CD4-positive, CD25-positive, alpha-beta regulatory T cell (primary cell): Measurements from ENCODE around the gene PAQR9. TPM values are rescaled to one million over a fixed set of nuclear protein-coding genes. Genes with fewer than 3 reads are reported as not detected.

Experiments used
- ATAC-seq, 2 donors: fragments of 150-1000 bp; cut with Tn5 transposase; one replicate each; pipeline ENCODE4 v1.10.0; 2021; ENCODE audit warnings: low read depth in 2 of 2, moderate number of reproducible peaks in 2 of 2, moderate library complexity in 1 of 2
- DNase-seq, 3 donors: peaks; one replicate each; pipeline versions ENCODE4 v3.0.0 to v3.0.0-alpha.2; 2012 to 2022; ENCODE audit warnings: mixed read lengths in 1 of 3
- H3K27ac ChIP-seq: one replicate; pipeline ENCODE4 v1.7.0; 2013; ENCODE audit warnings: mild to moderate bottlenecking, low read length; ENCODE audit not compliant: insufficient read depth, poor library complexity, severe bottlenecking
- H3K27me3 ChIP-seq: one replicate; pipeline ENCODE4 v1.7.0; 2013; ENCODE audit warnings: low read length; ENCODE audit not compliant: control insufficient read depth, insufficient read depth
- H3K36me3 ChIP-seq: one replicate; pipeline ENCODE4 v1.7.0; 2013; ENCODE audit warnings: mild to moderate bottlenecking, low read length, moderate library complexity; ENCODE audit not compliant: control insufficient read depth, insufficient read depth
- H3K4me1 ChIP-seq: 2 replicates; pipeline ENCODE4 v1.7.0; 2013; ENCODE audit warnings: mild to moderate bottlenecking, low read length; ENCODE audit not compliant: insufficient read depth, control insufficient read depth, poor library complexity, severe bottlenecking
- H3K4me3 ChIP-seq: one replicate; pipeline ENCODE4 v1.7.0; 2013; ENCODE audit warnings: low read depth, mild to moderate bottlenecking, low read length, moderate library complexity
- H3K9me3 ChIP-seq, 2 experiments: 1 replicate in 1 of 2; 2 replicates in 1 of 2; pipeline ENCODE4 v1.7.0; 2013; ENCODE audit warnings: low read length in 2 of 2, mild to moderate bottlenecking in 1 of 2, moderate library complexity in 1 of 2; ENCODE audit not compliant: control insufficient read depth in 2 of 2
- H3K27ac Mint-ChIP-seq, 3 donors: one replicate each; pipeline ENCODE4 v1.8.0; 2020 to 2022; ENCODE audit warnings: mild to moderate bottlenecking in 3 of 3, mixed read lengths in 3 of 3, moderate library complexity in 2 of 3
- H3K27me3 Mint-ChIP-seq: one replicate; pipeline ENCODE4 v1.8.0; 2022; ENCODE audit warnings: mild to moderate bottlenecking, mixed read lengths
- H3K36me3 Mint-ChIP-seq: one replicate; pipeline ENCODE4 v1.8.0; 2020; ENCODE audit warnings: mixed read lengths
- H3K4me1 Mint-ChIP-seq, 4 donors: one replicate each; pipeline ENCODE4 v1.8.0; 2020 to 2022; ENCODE audit warnings: mixed read lengths in 4 of 4, mild to moderate bottlenecking in 1 of 4
- H3K4me3 Mint-ChIP-seq, 4 donors: one replicate each; pipeline ENCODE4 v1.8.0; 2020 to 2022; ENCODE audit warnings: mild to moderate bottlenecking in 4 of 4, mixed read lengths in 4 of 4, moderate library complexity in 3 of 4
- H3K9me3 Mint-ChIP-seq, 7 donors: one replicate each; pipeline ENCODE4 v1.8.0; 2020 to 2022; ENCODE audit warnings: mixed read lengths in 7 of 7, mild to moderate bottlenecking in 3 of 7, moderate library complexity in 2 of 7
- polyA plus RNA-seq, 4 donors: library from polyadenylated mRNA; unstranded; fragments of 300-500 nt; fragmentation: Illumina TruSeq; gene quantifications; one replicate each; pipeline ENCODE4 v1.2.3, GENCODE V29; 2021
- total RNA-seq: library from RNA; stranded (reverse); gene quantifications from one replicate; pipeline ENCODE4 v1.2.3, GENCODE V29; 2022

Gene PAQR9
- total and polyA plus RNA-seq, 5 donors from 2014 or later: not detected

- no peaks in the 10 kb centered on the region for H3K4me1 ChIP-seq
- ATAC-seq (no peak), DNase-seq (no peak)
- no peak overlapping the region for H3K27ac ChIP-seq
- H3K9me3 Mint-ChIP-seq: peaks cover 0 to 2% (median 0%) of the 10 kb centered on the region in 7 donors
- no peak overlapping the region for H3K27ac Mint-ChIP-seq
- H3K36me3 Mint-ChIP-seq: no peaks in the 10 kb centered on the region
- peaks cover 43% of the 10 kb centered on the region for H3K27me3 ChIP-seq
- no peak overlapping the region for H3K4me3 ChIP-seq
- H3K36me3 ChIP-seq: no peaks in the 10 kb centered on the region
- no peaks in the 10 kb centered on the region for H3K9me3 ChIP-seq
- H3K4me3 Mint-ChIP-seq: no peak overlapping the region
- H3K4me1 Mint-ChIP-seq: peaks cover 0 to under 1% (median 0%) of the 10 kb centered on the region in 4 donors
- H3K27me3 Mint-ChIP-seq: peaks cover 71% of the 10 kb centered on the region
Observed at GRCh38 chr3:142953443-142953842, 10.0 kb downstream of the PAQR9 start.

- no peaks in the 10 kb centered on the region for H3K4me1 ChIP-seq
- no peak for ATAC-seq
Observed at GRCh38 chr3:142952272-142953193, 10.9 kb downstream of the PAQR9 start.

GRCh38 chr3:142951794-142952193 lies 11.7 kb downstream of the PAQR9 start:
- DNase-seq: no peak
- H3K36me3 Mint-ChIP-seq: no peaks in the 10 kb centered on the region
- no peak overlapping the region for H3K4me3 ChIP-seq
- no peak for ATAC-seq
- H3K4me3 Mint-ChIP-seq: no peak overlapping the region
- H3K4me1 Mint-ChIP-seq: peaks cover 0 to 3% (median 2%) of the 10 kb centered on the region in 4 donors
- no peaks in the 10 kb centered on the region for H3K9me3 ChIP-seq
- H3K27me3 Mint-ChIP-seq: peaks cover 60% of the 10 kb centered on the region
- peaks cover 0 to 2% (median 0%) of the 10 kb centered on the region in 7 donors for H3K9me3 Mint-ChIP-seq
- peaks cover 26% of the 10 kb centered on the region for H3K27me3 ChIP-seq
- no peak overlapping the region for H3K27ac ChIP-seq
- no peaks in the 10 kb centered on the region for H3K4me1 ChIP-seq
- no peak overlapping the region for H3K27ac Mint-ChIP-seq
- H3K36me3 ChIP-seq: no peaks in the 10 kb centered on the region

More at GRCh38 chr3:142952272-142953193, 10.9 kb downstream of the PAQR9 start:
- Histone ChIP-seq H3K9me3 (no peaks in the 10 kb centered on the region), H3K27ac (no peak overlapping the region), H3K27me3 (peaks cover 34% of the 10 kb centered on the region), H3K36me3 (no peaks in the 10 kb centered on the region), H3K4me3 (no peak overlapping the region)
- Mint-ChIP-seq H3K9me3 (peaks cover 0 to 2% (median 0%) of the 10 kb centered on the region in 7 donors), H3K4me3 (no peak overlapping the region), H3K27me3 (peaks cover 62% of the 10 kb centered on the region), H3K36me3 (no peaks in the 10 kb centered on the region), H3K27ac (no peak overlapping the region), H3K4me1 (no peaks in the 10 kb centered on the region)
- no peak for DNase-seq

- Histone ChIP-seq H3K4me1 (no peaks in the 10 kb centered on the region), H3K36me3 (no peaks in the 10 kb centered on the region), H3K27ac (no peak overlapping the region), H3K9me3 (no peaks in the 10 kb centered on the region), H3K27me3 (peaks cover 18% of the 10 kb centered on the region), H3K4me3 (no peak overlapping the region)
- no peak for ATAC-seq
- peaks cover 52% of the 10 kb centered on the region for H3K27me3 Mint-ChIP-seq
- H3K9me3 Mint-ChIP-seq: peaks cover 0 to 2% (median 0%) of the 10 kb centered on the region in 7 donors
- DNase-seq: no peak
- no peaks in the 10 kb centered on the region for H3K36me3 Mint-ChIP-seq
- no peak overlapping the region for H3K4me3 Mint-ChIP-seq
- no peak overlapping the region for H3K27ac Mint-ChIP-seq
- H3K4me1 Mint-ChIP-seq: peaks cover 2 to 10% (median 3%) of the 10 kb centered on the region in 4 donors
Observed at GRCh38 chr3:142950972-142951371, 12.5 kb downstream of the PAQR9 start.

- Histone ChIP-seq H3K4me3 (no peak overlapping the region), H3K27me3 (peaks cover 15% of the 10 kb centered on the region), H3K4me1 (peaks cover 8% of the 10 kb centered on the region), H3K27ac (no peak overlapping the region), H3K36me3 (no peaks in the 10 kb centered on the region), H3K9me3 (no peaks in the 10 kb centered on the region)
- Mint-ChIP-seq H3K36me3 (no peaks in the 10 kb centered on the region), H3K9me3 (no peaks in the 10 kb centered on the region), H3K27me3 (peaks cover 46% of the 10 kb centered on the region), H3K4me1 (peaks cover 7 to 24% (median 15%) of the 10 kb centered on the region in 4 donors), H3K4me3 (peak overlapping the region in 1 of 4 donors; percentile 26), H3K27ac (no peak overlapping the region)
- ATAC-seq (peak in 1 of 2 donors; percentile 38), DNase-seq (peak in 1 of 3 donors; percentile 19)
Observed at GRCh38 chr3:142947799-142948575, 15.5 kb downstream of the PAQR9 start.

- peaks cover 40% of the 10 kb centered on the region for H3K27me3 Mint-ChIP-seq
- ATAC-seq: no peak
- peaks cover 15% of the 10 kb centered on the region for H3K27me3 ChIP-seq
- no peak overlapping the region for H3K27ac Mint-ChIP-seq
- no peaks in the 10 kb centered on the region for H3K36me3 ChIP-seq
- H3K27ac ChIP-seq: no peak overlapping the region
- no peak for DNase-seq
- H3K4me3 ChIP-seq: no peak overlapping the region
- peak overlapping the region in 2 of 4 donors; percentile 26 to 30 for H3K4me3 Mint-ChIP-seq
- peaks cover 7 to 24% (median 15%) of the 10 kb centered on the region in 4 donors for H3K4me1 Mint-ChIP-seq
- H3K4me1 ChIP-seq: peaks cover 8% of the 10 kb centered on the region
- no peaks in the 10 kb centered on the region for H3K9me3 Mint-ChIP-seq
- H3K9me3 ChIP-seq: no peaks in the 10 kb centered on the region
- no peaks in the 10 kb centered on the region for H3K36me3 Mint-ChIP-seq
Observed at GRCh38 chr3:142947352-142947751, 16.1 kb downstream of the PAQR9 start.

GRCh38 chr3:142946861-142947260 lies 16.6 kb downstream of the PAQR9 start:
- Mint-ChIP-seq H3K27ac (no peak overlapping the region), H3K9me3 (no peaks in the 10 kb centered on the region), H3K36me3 (no peaks in the 10 kb centered on the region), H3K4me3 (peak overlapping the region in 2 of 4 donors; percentile 30 to 37), H3K4me1 (peaks cover 7 to 24% (median 15%) of the 10 kb centered on the region in 4 donors), H3K27me3 (peaks cover 38% of the 10 kb centered on the region)
- Histone ChIP-seq H3K4me1 (peaks cover 8% of the 10 kb centered on the region), H3K27ac (no peak overlapping the region), H3K27me3 (peaks cover 15% of the 10 kb centered on the region), H3K9me3 (no peaks in the 10 kb centered on the region), H3K36me3 (no peaks in the 10 kb centered on the region), H3K4me3 (no peak overlapping the region)
- no peak for DNase-seq
- ATAC-seq: no peak
